Activated T-cell treated with anti-CD3 and anti-CD28 coated beads, Interleukin-2, amount 50 U/mL, for 4 hours (primary cell): ENCODE results near the gene ALDOA. TPM values are rescaled to one million over a fixed set of nuclear protein-coding genes. Genes with fewer than 3 reads are reported as not detected.

ENCODE experiments used
- ATAC-seq, 2 donors: fragments of 200-7000 bp; cut with Tn5 transposase; one replicate each; pipeline ENCODE4 v1.10.0; 2021
- DNase-seq: peaks from one replicate; pipeline ENCODE4 v3.0.0-alpha.2; 2020
- H3K27me3 Mint-ChIP-seq: one replicate; pipeline ENCODE4 v1.8.0; 2021; ENCODE audit warnings: low read depth, mixed read lengths
- H3K36me3 Mint-ChIP-seq: one replicate; pipeline ENCODE4 v1.8.0; 2022; ENCODE audit warnings: mixed read lengths; ENCODE audit not compliant: insufficient read depth
- H3K4me1 Mint-ChIP-seq: one replicate; pipeline ENCODE4 v1.8.0; 2021; ENCODE audit warnings: low read depth, mixed read lengths
- H3K4me3 Mint-ChIP-seq: one replicate; pipeline ENCODE4 v1.8.0; 2021; ENCODE audit warnings: mild to moderate bottlenecking, moderate library complexity, mixed read lengths
- H3K9me3 Mint-ChIP-seq: one replicate; pipeline ENCODE4 v1.8.0; 2021; ENCODE audit warnings: mixed read lengths
- total RNA-seq, 3 donors: library from RNA; stranded (reverse); gene quantifications; one replicate each; pipeline ENCODE4 v1.2.1, GENCODE V29; 2021

The ALDOA gene
- total RNA-seq, 3 donors from 2014 or later = 2,101 to 2,362 (median 2,220) TPM

DNA sequence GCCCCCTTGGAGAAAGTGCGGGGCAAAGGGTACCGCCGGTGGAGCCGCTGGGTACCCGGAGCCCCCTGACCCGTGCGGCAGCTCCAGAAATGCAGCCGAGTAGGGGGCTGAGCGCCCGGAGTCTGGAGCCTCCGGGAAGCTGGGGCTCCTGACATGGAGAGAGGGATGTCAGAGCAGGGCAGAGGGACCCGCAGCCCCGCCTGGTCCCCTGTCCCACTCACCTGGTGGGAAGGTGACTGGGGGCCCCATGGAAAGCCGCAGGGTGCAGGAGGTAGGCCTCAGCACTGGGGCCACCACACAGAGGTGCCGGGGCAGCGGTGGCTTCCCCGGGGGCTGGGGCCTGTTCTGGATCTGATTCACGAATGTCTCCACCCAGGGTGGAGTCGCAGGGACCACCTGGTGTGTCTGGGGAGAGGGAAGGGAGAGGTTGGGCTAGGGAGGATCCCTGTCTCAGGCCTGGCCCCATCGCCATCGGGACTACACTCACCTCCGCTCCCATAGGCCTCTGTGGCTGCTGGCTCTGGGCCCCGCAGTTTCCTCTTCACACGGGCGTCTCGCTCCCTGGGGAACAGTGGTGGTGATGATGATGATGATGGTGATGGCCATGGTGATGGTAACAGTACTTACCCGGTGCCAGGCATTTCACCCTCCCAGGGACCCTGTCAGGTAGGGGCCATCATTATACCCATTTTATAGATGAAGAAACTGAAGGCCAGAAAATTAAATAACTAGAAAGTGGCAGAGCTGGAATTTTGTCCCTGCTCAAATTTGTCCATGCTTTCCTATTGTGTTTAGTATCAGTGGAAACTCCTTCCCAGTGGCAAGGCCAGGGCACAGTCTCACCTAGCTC lies 21.0 kb downstream of the ALDOA start:
- Mint-ChIP-seq H3K27me3 (no peaks in the 10 kb centered on the region), H3K4me3 (no peak overlapping the region), H3K36me3 (peaks cover 15% of the 10 kb centered on the region), H3K4me1 (peaks cover 15% of the 10 kb centered on the region), H3K9me3 (no peaks in the 10 kb centered on the region)
- ATAC-seq = no peak
- DNase-seq = no peak

DNA sequence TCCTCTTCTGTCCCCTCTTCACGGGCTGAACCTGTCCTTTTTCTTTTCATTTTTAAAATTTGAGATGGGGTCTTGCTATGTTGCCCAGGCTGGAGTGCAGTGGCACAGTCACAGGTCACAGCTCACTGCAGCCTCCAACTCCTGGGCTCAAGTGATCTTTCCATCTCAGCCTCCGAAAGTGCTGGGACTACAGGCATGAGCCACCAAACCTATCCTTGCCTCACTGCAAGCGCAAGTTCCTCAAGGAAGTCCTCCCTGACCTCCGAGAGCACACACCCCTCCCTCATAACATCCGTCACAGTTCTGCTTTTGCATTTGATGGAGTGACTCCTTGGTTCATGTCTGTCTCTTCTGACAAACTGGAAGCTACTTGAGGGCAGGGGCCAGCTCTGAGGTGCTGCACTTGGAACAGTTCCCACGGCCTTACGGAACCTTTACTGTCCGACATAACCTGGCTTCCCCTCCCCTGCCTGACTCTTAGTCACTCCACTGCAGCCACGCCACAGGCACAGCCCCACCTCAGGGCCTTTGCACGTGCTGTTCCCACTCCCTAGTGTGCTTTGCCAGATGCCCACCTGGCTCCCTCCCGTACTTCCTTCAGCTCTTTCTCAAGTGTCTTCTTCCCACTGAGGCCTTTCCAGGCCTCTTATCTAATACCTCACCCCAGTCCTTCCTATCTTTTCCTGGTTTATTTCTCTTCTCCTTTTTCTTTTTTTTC lies 21.8 kb downstream of the ALDOA start:
- H3K4me1 Mint-ChIP-seq = peaks cover 22% of the 10 kb centered on the region
- DNase-seq (no peak), ATAC-seq (no peak)
- H3K4me3 Mint-ChIP-seq = no peak overlapping the region
- no peaks in the 10 kb centered on the region for H3K9me3 Mint-ChIP-seq
- H3K27me3 Mint-ChIP-seq = no peaks in the 10 kb centered on the region
- peaks cover 10% of the 10 kb centered on the region for H3K36me3 Mint-ChIP-seq

DNA sequence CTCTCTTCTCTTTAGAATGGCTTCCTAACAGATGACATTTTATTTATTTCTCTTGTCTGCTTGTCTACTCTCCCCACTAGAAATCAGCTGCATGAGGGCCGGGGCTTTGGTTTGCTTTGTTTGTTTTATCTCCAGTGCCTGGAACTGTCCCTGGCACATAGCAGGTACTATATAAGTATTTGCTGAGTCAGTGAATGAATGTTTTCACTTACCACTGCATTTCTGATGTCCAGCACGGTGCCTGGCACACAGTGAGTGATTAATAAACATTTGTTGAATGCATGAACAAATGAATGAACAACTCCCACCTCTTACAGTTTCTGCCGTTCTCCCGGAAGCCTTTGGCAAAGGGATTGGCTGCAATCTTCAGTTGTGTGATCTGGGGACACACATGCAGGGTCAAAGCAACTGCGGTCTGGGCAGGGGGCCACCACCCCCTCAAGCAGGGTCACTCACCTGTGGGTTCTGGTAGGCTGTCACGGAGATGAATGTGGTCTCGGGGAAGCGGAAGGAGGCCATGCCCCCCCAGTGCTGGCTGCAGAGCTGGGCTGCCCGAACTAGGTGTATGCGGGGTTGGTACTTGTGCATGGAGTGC lies 22.8 kb downstream of the ALDOA start:
- no peaks in the 10 kb centered on the region for H3K9me3 Mint-ChIP-seq

DNA sequence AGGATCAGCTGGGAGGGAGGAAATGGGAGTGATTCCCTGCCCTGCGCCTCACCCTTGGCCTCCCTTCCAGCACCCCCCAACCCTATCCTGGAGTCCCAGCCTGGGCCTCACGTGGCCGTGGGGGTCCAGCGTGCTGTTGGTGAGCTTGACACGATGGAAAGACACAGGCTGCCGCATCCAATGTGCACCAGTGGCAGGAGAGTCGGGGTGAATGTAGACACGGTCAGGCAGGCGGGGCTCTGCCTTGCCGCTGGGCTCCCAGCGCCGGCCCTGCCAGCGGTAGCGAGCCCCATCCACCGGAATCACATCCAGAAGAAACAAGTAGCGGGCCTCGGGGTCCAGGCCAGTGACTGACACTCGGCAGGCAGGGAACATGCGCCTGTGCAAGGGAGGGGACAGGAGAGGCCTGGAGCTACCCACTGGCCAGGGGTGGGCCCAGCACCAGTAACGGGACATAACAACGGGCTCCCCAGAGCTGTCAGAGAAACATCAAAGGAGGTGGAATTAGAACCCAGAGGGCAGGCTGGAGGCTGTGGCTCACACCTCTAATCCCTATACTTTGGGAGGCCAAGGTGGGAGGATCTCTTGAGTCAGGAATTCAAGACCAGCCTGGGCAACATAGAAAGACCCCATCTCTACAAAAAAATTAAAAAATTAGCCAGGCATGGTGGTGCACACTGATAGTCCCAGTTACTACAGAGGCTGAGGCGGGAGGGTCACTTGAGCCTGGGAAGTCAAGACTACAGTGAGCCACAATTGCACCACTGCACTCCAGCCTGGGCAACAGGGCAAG lies 23.5 kb downstream of the ALDOA start:
- DNase-seq (no peak), ATAC-seq (no peak)
- Mint-ChIP-seq H3K4me3 (no peak overlapping the region), H3K36me3 (peaks cover 3% of the 10 kb centered on the region), H3K4me1 (peaks cover 31% of the 10 kb centered on the region), H3K27me3 (no peaks in the 10 kb centered on the region), H3K9me3 (no peaks in the 10 kb centered on the region)

More for the DNA sequence above, 22.8 kb downstream of the ALDOA start:
- H3K27me3 Mint-ChIP-seq = no peaks in the 10 kb centered on the region
- no peak for ATAC-seq
- H3K4me3 Mint-ChIP-seq = no peak overlapping the region
- H3K4me1 Mint-ChIP-seq = peaks cover 29% of the 10 kb centered on the region
- no peak for DNase-seq
- H3K36me3 Mint-ChIP-seq = peaks cover 3% of the 10 kb centered on the region

DNA sequence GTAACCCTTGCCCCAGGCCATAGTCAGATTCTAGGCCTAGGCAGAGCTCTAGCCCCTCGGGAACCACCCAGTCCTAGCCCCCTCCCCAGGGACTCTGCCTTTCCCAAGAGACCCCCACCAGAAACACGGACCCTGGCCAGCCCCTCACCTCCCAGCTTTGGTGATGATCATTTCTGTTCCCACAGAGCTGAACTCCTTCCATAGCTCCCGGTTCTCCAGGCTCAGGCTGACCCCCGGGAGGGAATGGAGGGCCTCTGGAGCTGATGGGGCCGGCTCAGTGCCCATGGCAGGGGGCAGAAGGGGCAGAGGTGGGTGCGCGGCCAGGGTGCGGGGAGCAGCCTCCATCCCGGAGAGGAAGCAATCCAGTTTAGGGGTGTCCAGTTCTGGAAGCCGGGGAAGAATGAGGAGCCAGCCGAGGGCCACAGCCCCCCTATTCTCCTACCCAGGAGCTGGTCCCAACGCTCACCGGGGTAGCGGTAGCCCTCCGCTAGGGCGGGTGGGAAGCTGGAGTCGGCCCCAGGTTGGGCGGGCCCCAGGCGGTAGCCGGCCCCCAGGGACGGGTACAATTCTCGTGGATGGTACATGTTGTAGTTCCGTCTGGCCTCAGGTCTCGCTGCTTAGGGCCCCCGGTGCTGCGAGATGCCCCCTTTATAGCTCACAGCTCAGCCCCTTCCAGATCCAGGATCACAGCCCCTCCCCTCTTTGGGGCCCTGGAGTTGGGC lies 25.2 kb downstream of the ALDOA start:
- H3K9me3 Mint-ChIP-seq = no peaks in the 10 kb centered on the region
- H3K4me1 Mint-ChIP-seq = peaks cover 47% of the 10 kb centered on the region
- H3K27me3 Mint-ChIP-seq = no peaks in the 10 kb centered on the region
- no peak for ATAC-seq
- no peak for DNase-seq
- H3K4me3 Mint-ChIP-seq = peak overlapping the region; percentile 45
- H3K36me3 Mint-ChIP-seq = peaks cover 7% of the 10 kb centered on the region

DNA sequence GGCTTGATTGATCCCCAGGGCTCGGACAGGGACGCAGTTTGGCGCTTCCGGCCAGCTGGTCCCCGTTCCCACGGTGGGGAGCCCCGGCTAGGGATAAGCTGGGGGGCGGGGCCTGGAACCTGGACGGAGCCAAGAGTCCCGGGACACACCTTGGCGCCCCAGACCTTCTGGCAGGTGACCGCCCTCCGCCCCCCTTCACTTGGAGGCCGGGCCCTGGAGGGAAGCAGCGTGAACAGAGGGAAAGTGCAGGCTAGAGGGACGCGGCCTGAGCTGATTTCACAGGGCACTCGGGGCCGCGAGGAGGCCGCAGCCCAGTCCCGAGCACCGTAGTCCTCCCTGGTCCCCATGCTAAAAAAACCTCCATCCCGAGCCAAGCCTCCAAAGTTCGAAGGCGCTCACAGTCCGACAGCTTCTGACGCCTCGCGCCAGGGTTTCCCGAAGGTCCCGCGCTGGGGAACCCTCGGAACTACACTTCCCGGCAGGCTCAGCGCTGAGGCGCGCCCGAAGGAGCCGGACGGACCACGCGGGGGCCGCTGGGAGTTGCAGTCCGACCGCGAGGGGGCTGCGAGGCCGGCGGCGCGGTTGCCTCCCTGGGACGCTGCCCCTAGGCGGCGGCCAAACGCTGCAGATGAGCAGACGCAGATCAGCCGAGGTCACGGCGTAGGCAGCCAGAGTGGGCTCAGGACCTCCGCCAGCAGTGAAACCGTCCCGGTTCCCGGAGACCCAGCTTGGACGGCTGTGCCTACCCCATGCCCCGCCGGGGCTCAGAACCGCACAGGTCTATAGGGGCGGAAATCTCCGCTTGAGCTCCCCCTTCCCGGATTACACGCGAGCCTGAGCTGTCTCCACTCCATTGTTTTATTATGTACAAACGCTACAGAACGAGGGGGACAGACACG lies 26.2 kb downstream of the ALDOA start, which contains the start of gene TBX6:
TBX6 (minus strand) TSS at position 451 of the 899 bp plus-strand sequence. CDS start 731 bp downstream, outside the sequence.
- peaks cover 47% of the 10 kb centered on the region for H3K4me1 Mint-ChIP-seq
- ATAC-seq = peak; percentile 87 to 89
- peaks cover under 1% of the 10 kb centered on the region for H3K9me3 Mint-ChIP-seq
- peak within 1 kb of the TSS; percentile 85 for H3K4me3 Mint-ChIP-seq
- H3K27me3 Mint-ChIP-seq = no peaks in the 10 kb centered on the region
- peak; percentile 90 for DNase-seq
- H3K36me3 Mint-ChIP-seq = peaks cover 7% of the 10 kb centered on the region

DNA sequence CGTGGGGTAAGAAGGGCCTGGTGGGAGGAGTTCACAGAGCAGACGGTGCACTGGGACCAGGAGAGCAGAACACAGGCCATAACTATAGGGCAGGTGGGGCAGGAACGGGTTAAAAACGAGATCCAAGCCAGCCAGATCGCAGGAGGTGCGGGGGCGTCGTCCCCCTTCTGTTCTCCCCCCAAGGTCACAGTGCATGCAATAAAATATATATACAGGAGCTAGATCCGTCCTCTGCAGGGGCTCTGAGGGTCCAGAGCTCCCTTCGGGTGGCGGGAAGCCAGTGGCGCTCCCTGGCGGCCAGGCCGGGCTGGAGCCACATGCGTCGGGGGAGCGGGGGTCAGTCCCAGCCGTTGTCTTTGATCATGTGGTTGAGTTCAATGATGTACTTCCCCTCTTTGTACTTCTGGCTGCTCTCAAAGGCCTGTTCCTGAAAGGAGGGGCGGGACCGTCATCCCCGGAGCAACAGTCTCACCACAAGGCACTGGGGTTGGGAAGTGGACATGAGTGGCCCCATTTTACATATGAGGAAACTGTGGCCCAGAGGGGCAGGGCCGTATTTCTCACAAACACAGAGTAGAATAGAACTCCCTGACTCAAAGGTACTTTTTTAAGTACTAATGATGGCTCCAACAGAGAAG lies 26.9 kb downstream of the ALDOA start:
- Mint-ChIP-seq H3K36me3 (peaks cover 3% of the 10 kb centered on the region), H3K4me3 (peak overlapping the region; percentile 85), H3K9me3 (peaks cover 6% of the 10 kb centered on the region), H3K27me3 (no peaks in the 10 kb centered on the region), H3K4me1 (peaks cover 49% of the 10 kb centered on the region)
- DNase-seq (peak; percentile 31), ATAC-seq (peak; percentile 15 to 27)

DNA sequence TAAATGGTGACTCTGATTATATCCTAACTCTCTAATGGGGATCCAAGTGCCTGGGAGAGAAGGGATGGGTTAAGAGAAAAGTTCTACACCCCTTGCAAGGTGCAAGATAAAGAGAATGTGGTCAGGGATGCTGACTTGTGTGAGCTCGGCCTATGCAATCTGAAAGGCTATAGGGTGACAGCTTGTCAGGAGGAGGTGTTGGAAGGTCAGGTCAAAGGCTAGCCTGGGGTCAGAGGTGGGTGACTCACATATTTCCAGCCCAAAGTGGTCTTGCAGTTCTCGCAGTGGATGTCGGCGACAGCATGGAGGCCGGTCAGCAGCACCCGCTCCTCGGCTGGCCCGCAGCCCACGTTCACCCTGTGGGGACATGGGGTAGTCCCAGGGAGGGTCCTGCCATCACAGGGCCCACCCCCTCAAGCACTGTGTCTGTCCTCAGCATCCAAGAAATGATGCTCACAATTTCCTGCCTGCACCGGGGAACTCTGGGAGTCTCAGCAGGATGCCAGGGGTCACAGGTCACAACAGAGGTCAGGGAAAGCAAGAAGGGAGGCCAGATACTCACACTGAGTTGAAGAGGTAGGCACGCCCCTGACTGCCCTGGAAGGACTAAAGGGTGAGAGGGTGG lies 29.1 kb downstream of the ALDOA start:
- ATAC-seq = no peak

DNA sequence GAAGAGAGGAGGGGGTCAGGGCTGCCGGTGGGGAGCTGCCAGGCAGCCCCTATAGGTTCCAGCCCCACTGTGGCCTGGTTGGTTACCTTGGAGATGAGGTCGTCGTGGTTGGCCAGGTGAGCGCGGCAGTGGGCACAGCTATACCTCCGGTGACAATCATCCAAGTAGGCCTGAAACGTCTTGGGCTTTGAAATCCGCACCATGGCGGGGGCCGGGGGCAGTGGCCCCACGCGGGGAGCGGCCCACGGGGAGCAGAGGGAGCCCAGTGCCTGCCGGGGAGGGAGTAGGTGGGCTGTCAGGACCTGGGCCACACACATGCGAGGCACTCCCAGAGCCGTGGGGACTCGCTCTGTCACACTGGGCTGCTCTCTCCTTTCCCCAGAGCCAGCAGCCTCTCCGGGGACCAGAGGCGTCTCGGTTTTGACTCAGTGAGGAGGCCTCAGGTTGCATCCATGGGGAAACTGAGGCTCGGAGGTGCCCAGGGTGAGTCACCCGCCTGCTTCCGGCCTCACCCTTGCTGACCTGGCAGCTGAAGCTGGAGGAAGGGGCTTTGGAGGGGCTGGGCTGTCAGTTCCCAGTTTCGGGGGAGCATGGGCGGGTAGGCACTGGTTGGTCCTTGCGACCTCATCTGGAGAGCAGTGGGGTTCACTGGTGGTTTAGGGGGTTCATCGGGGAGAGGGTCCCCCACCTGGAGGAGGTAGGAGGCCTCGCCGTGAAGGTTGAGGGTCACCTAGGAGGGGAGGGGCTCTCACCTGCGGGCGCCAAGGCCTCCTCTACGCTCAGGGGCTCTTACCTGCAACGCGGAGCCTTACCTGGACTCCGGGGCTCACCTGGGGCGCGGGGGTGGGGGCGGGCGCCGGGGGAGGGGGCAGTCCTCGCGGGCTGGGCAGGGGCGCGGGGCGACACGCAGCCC lies 29.9 kb downstream of the ALDOA start:
- DNase-seq (no peak), ATAC-seq (no peak)
- H3K36me3 Mint-ChIP-seq = peaks cover 5% of the 10 kb centered on the region
- peaks cover 36% of the 10 kb centered on the region for H3K4me1 Mint-ChIP-seq
- no peaks in the 10 kb centered on the region for H3K27me3 Mint-ChIP-seq
- peak overlapping the region; percentile 85 for H3K4me3 Mint-ChIP-seq
- H3K9me3 Mint-ChIP-seq = peaks cover 19% of the 10 kb centered on the region

More for the DNA sequence above, 29.1 kb downstream of the ALDOA start:
- peaks cover 19% of the 10 kb centered on the region for H3K9me3 Mint-ChIP-seq
- peak overlapping the region; percentile 85 for H3K4me3 Mint-ChIP-seq
- no peak for DNase-seq
- H3K27me3 Mint-ChIP-seq = no peaks in the 10 kb centered on the region
- H3K36me3 Mint-ChIP-seq = peaks cover 5% of the 10 kb centered on the region
- peaks cover 44% of the 10 kb centered on the region for H3K4me1 Mint-ChIP-seq

DNA sequence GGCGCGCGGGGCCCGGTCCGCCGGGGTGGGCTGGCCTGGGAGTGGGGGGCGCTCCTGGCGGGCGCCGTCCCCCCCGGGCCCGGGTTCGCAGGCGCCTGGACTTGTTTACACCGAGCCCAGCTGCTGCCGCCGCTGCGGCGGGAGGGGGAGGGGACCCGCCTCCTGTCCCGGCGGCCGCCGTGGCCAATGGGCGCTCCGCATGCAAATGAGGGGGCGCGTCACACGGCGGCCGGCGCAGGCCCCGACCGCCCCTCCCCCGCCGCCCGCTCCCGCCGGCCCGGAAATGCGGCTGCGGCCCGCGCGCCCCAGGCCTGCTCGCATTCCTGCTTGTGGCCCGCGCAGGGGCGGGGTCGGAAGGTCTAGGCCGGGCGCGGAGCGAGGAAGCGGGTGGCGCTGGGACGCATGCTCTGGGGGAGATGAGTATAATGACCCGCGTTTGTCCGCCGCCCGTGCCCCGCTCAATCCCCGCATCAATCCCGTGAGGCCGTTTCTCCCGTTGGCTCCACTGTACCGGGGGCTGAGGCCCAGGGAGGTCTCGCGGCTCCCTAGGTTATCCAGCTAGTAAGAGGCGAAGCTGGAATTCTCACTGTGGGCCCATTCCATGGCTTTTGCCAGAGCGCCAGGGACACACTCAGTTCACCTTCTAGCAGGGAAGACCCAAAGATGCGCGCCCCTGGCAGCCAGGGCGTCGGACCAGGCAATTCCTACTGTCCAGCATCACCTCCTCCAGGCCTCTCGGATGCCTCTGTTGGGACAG lies 30.7 kb downstream of the ALDOA start, which contains the start of gene YPEL3:
YPEL3 (minus strand) TSS at position 109 of the 757 bp plus-strand sequence. CDS start 731 bp downstream, outside the sequence.
- Mint-ChIP-seq H3K9me3 (peaks cover 19% of the 10 kb centered on the region), H3K4me3 (peak within 1 kb of the TSS; percentile 85), H3K27me3 (no peaks in the 10 kb centered on the region), H3K4me1 (peaks cover 35% of the 10 kb centered on the region), H3K36me3 (peaks cover 5% of the 10 kb centered on the region)
- ATAC-seq (peak; percentile 62 to 63), DNase-seq (peak; percentile 81)
